NK-92 (cell line): Measurements from ENCODE around the gene SMG9.
"Not testable (repeated sequence)": the region's sequence is repeated elsewhere in the genome, so short reads cannot be mapped to it uniquely, and the experiment has no call there.

Source experiments
- DNase-seq: peaks from one replicate; lab custom pipeline; 2025; ENCODE audit not compliant: unreplicated experiment; lab: John Stamatoyannopoulos, UW

SMG9 gene

GRCh38 chr19:43695985-43696704, 58.6 kb downstream of the SMG9 start:
- no peak for DNase-seq

DNA sequence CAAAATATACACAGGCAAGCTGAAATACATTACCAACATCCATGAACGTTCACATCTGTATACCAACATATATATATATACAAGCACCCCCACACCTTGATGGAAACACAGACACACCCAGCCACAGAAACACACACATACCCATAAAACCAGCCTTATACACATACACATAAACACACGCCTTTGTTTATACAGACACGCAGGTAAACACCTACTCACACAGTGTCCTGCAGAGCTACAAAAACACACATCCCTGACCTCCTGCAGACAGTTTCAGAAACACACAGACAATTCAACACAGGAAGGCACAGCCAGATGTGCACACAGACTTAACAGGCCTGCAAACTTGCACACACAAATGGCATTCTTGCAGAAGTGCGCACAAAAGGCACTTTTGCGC, 60.2 kb downstream of the SMG9 start:
- no peak for DNase-seq

- DNase-seq, result no peak
Measured at GRCh38 chr19:43692877-43693276, 61.9 kb downstream of the SMG9 start.

GRCh38 chr19:43692385-43692784, 62.4 kb downstream of the SMG9 start:
- no peak for DNase-seq

DNA sequence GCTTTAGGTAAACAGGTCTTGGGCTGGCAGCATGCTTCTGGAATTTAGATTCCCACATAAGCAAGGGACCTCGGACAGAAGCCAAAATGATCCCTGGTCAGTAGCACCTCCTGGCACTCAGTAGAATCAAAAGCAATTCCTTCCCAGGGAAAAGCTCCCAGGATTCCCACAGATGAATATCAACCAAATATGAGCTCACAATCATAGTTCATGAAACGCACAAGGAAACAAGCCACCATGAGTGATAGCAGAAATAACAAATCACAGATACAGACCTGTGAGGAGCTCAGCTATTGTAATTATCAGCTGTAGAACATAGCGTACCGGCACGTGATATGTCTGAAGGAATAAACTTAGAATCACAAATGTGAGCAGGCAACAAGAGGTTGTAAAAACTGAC, 63.0 kb downstream of the SMG9 start:
- no peak for DNase-seq

DNA sequence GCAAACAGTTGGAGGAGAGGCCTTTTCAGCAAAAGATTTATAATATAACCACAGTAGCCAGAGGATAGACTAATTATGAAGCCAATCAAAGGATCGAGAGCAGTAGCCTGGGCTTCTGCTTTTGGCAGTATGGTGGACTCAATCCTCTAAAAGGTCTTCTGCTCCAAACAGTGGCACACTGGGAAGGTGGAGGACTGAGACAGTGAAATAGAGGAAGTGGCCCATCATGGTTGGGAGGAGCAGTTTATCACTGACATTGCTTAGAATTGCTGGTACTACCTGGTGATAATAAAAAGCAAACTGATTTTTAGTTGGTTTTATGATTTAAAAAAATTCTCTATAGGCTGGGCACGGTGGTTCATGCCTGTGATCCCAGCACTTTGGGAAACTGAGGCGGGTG, 63.9 kb downstream of the SMG9 start:
- no peak for DNase-seq

DNA sequence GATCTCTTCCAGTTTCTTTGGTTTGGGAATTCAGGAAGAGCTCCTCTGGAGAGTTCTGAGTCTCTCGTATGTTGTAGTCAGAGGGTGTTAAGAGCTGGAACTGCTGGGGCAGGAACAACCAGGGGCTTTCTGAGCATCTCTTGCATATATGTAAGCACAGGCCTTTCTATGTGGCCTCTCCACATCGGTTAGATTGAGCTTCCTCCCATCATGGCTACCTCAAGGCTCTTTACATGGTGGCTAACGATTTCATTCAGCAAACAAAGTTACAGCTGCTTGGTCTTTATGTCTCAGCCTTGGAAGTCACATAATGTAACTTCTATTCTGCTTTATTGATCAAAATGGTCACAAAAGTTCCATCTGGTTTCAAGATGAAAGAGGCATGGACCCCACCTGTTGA, 64.3 kb downstream of the SMG9 start:
- DNase-seq, result no peak

DNA sequence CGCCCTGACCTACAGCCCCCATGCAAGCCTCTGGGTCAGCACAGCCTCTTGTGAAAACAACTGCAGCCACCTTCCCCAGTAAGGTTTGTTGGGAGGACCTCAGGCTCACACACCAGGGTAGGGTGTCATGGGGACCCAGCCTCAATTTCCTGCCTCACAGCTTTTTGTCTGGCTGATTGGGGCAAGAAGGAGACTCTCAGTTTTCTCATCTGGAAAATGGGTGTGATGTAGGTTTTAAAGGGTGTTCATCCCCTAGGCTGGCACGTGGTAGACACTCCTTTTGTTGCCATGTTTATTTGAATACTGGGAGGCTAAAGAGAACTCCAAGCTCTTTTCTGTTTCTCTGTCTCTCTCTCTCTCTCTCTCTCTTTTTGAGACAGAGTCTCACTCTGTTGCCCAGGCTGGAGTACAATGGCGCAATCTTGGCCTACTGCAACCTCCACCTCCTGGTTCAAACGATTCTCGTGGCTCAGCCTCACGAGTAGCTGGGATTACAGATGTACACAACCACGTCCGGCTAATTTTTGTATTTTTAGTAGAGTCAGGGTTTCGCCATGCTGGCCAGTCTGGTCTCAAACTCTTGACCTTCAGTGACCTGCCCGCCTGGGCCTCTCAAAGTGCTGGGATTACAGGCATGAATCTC, 66.6 kb downstream of the SMG9 start:
- no peak for DNase-seq

DNA sequence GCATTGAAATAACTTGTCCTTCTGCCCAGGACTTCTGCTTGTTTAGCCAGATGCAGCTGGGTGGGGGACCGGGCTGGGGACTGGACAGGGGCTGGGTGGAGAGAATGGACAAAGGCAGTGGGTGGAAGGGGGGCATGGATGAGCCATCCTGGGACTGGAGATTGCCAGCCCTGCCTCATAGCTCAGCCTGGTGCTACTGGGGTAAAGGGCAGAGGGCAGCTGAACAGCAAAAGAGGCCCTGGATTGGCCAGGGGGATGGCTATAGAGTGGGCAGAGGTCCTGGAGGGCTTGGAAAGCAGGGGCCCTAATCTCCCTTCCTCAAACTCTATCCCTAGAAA, 67.1 kb downstream of the SMG9 start:
- no peak for DNase-seq

- no peak for DNase-seq
Measured at GRCh38 chr19:43684326-43684725, 70.4 kb downstream of the SMG9 start.

- no peak for DNase-seq
Measured at GRCh38 chr19:43683905-43684304, 70.9 kb downstream of the SMG9 start.

- no peak for DNase-seq
Measured at GRCh38 chr19:43682824-43683661, 71.7 kb downstream of the SMG9 start.

DNA sequence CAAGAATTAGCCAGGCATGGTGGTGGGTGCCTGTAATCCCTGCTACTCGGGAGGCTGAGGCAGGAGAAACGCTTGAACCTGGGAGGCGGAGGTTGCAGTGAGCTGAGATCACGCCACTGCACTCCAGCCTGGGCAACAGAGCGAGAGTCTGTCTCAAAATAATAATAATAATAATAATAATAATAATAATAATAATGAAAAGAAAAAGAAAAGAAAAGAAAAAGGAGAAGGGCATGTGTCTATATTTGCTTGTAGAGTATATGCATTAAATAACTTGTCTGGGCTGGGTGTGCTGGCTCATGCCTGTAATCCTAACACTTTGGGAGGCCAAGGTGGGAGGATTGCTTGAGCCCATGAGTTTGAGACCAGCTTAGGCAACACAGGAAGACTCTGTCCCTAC, 72.5 kb downstream of the SMG9 start:
- DNase-seq, result not testable (repeated sequence)

- no peak for DNase-seq
Measured at GRCh38 chr19:43681821-43682220, 72.9 kb downstream of the SMG9 start.

DNA sequence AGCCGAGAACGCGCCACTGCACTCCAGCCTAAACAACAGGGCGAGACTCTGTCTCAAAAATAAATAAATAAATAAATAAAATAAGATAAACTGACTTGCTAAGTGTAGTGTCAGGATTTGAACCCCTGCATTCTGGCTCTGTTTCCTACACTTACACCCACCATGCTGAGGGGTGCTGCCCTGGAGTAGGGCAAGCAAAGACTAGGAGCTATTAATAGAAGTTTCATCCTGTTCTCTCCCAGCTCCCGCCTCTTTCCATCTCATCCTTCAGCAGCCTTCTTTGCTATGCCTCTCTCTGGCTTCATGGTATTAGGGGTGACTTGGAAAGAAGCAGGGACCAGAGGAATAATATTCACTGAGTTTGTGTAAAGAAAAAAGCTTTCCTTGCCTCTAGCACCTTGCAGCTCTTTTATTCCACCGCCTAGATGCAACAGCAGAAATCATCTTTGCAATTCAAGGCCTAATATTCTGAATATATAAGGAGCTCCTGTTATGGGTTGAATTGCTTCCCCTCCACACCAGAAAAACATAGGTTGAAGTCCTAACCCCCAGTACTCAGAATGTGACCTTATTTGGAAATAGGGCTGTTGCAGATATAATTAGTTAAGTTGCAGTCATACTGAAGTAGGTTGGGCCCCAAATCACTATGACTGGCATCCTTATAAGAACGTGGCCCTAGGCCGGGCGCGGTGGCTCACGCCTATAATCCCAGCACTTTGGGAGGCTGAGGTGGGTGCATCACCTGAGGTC, 76.1 kb downstream of the SMG9 start:
- no peak for DNase-seq
